Measurements from ENCODE around the gene PCSK1.
"Not testable (repeated sequence)": the region's sequence is repeated elsewhere in the genome, so short reads cannot be mapped to it uniquely, and the experiment has no call there.

PCSK1 gene

GRCh38 chr5:96367337-96367736 lies 65.7 kb downstream of the PCSK1 start:
- not testable (repeated sequence) for DNase-seq

GRCh38 chr5:96354237-96354636 lies 78.8 kb downstream of the PCSK1 start:
- no peak for DNase-seq

- DNase-seq: no peak
Measured at GRCh38 chr5:96353220-96353619, 79.8 kb downstream of the PCSK1 start.

- DNase-seq: no peak
Measured at GRCh38 chr5:96350678-96351077, 82.4 kb downstream of the PCSK1 start.

- no peak for DNase-seq
Measured at GRCh38 chr5:96348536-96348935, 84.5 kb downstream of the PCSK1 start.

- DNase-seq: no peak
Measured at GRCh38 chr5:96347502-96348292, 85.4 kb downstream of the PCSK1 start.

- DNase-seq: peak; percentile 13 to 26
Measured at GRCh38 chr5:96344678-96345577, 88.1 kb downstream of the PCSK1 start.

GRCh38 chr5:96343094-96343493 lies 90.0 kb downstream of the PCSK1 start:
- DNase-seq: no peak

- no peak for DNase-seq
Measured at GRCh38 chr5:96342581-96342980, 90.5 kb downstream of the PCSK1 start.
